ENCODE results near the gene ELK3. TPM values are rescaled to one million over a fixed set of nuclear protein-coding genes. Genes with fewer than 3 reads are reported as not detected.

ELK3 gene
- total RNA-seq, 1 experiment from 2014 or later, result 9.4 TPM

DNA sequence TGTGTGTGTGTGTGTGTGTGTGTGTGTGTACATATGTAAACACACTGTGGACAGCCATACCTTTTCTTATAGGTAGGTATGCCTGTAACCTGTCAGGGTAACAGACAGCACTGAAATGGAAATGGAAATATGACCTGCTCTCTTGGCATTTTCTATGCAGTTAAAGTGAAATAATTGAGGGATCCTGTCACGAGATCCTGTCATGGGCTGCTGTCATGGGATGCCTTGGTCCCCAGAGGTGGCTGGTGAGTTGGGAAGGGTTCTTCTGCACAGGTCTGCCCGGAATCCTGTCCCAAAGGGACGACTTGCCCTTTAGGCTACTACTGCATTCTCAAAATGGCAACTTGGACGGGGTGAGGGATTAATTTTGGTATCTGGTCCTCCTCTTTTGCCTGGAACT lies 47.3 kb downstream of the ELK3 start:
- no peak overlapping the region for H3K27ac ChIP-seq (ENCODE audit: insufficient read length, low read depth, low read length)
- no peak overlapping the region for H3K4me2 ChIP-seq (ENCODE audit: insufficient read depth, insufficient read length, low read length)
- no peak overlapping the region for H2BK15ac ChIP-seq (ENCODE audit: low read depth, low read length)
- no peak overlapping the region for H3K9ac ChIP-seq (ENCODE audit: extremely low read depth, insufficient read length, low read length)
- H3K4ac ChIP-seq (ENCODE audit: low read depth, low read length), result no peak overlapping the region
- no peak overlapping the region for H4K91ac ChIP-seq (ENCODE audit: insufficient read length, low read depth, low read length)
- H2BK5ac ChIP-seq (ENCODE audit: insufficient read length, low read length), result no peak overlapping the region
- no peak overlapping the region for H2BK12ac ChIP-seq (ENCODE audit: insufficient read length, low read depth, low read length)
- H3K79me1 ChIP-seq (ENCODE audit: insufficient read depth, low read depth, low read length, poor library complexity, severe bottlenecking), result no peaks in the 10 kb centered on the region
- no peak overlapping the region for H3T11ph ChIP-seq (ENCODE audit: low read length)
- no peaks in the 10 kb centered on the region for H3K27me3 Mint-ChIP-seq (ENCODE audit: low read depth)
- H3K56ac ChIP-seq (ENCODE audit: insufficient read length, low read depth, low read length), result no peak overlapping the region
- no peak for DNase-seq
- H3K27me3 ChIP-seq (ENCODE audit: insufficient read depth, low read length), result no peaks in the 10 kb centered on the region
- no peaks in the 10 kb centered on the region for H3K4me1 ChIP-seq (ENCODE audit: insufficient read depth, low read length)
- no peaks in the 10 kb centered on the region for H3K9me3 ChIP-seq (ENCODE audit: control insufficient read depth, low read depth, low read length)
- H3K14ac ChIP-seq (ENCODE audit: insufficient read depth, low read length), result no peak overlapping the region
- no peak overlapping the region for H2BK20ac ChIP-seq (ENCODE audit: low read depth, low read length, poor library complexity, severe bottlenecking)
- H3K36me3 Mint-ChIP-seq (ENCODE audit: insufficient read depth in 1 of 3, low read depth in 3 of 3), result no peaks in the 10 kb centered on the region
- H4K8ac ChIP-seq (replicated peaks; ENCODE audit: insufficient read length, low read depth, low read length), result no peak overlapping the region
- peaks cover 0 to 6% of the 10 kb centered on the region in 2 experiments; a peak in 2 of 4 replicates for H3K4me1 Mint-ChIP-seq
- no peak overlapping the region for H3K18ac ChIP-seq (ENCODE audit: insufficient read length, low read depth, low read length)
- no peak for TF ChIP-seq CTCF (conservative IDR thresholded peaks at IDR 0.05)
- no peak overlapping the region for H4K5ac ChIP-seq (ENCODE audit: insufficient read length, low read depth, low read length)
- WGBS (ENCODE audit: extremely low coverage, insufficient read length, low lambda C conversion rate), result no CpG with 5 or more reads among the region's 4 CpGs
- H3K23me2 ChIP-seq (ENCODE audit: insufficient read length, low read depth, low read length, poor library complexity, severe bottlenecking), result no peaks in the 10 kb centered on the region
- H3K79me2 ChIP-seq (ENCODE audit: insufficient read depth, low read length), result no peaks in the 10 kb centered on the region
- no peaks in the 10 kb centered on the region for H3K9me3 Mint-ChIP-seq
- no peaks in the 10 kb centered on the region for H4K20me1 ChIP-seq (ENCODE audit: control insufficient read depth, insufficient read depth, insufficient read length)
- no peak overlapping the region for H3K23ac ChIP-seq (ENCODE audit: insufficient read length, low read depth, low read length)
- H2BK120ac ChIP-seq (ENCODE audit: low read depth, low read length, poor library complexity, severe bottlenecking), result no peak overlapping the region
- H2AK5ac ChIP-seq (ENCODE audit: insufficient read length, low read length), result no peak overlapping the region
- no peak overlapping the region for H3K4me3 Mint-ChIP-seq
- no peak overlapping the region for H2AFZ ChIP-seq (ENCODE audit: low read length)
- no peak overlapping the region for H3K27ac Mint-ChIP-seq

All from H9 (cell line).